GM12878 (cell line): ENCODE data around the gene RAI14. TPM values are rescaled to one million over a fixed set of nuclear protein-coding genes. Genes with fewer than 3 reads are reported as not detected.

Experiments used
- ATAC-seq: fragments of 200-7000 bp; cut with Tn5 transposase; 3 replicates; pipeline ENCODE4 v1.9.1; 2020; ENCODE audit warnings: mild to moderate bottlenecking, moderate library complexity
- BruUV-seq: library from RNA; stranded (reverse); fragments of 400-500 nt; replicated peaks from 2 replicates; lab custom pipeline; 2021; lab: Mats Ljungman, UMichigan
- CTCF ChIA-PET: fragments of 300-600 bp; sonication (Branson Sonifier 250); formaldehyde crosslinking; extraction: SDS; loops from one replicate; lab custom pipeline; 2021; ENCODE audit warnings: inconsistent platforms; lab: Yijun Ruan, JAX
- POLR2A ChIA-PET: fragments of 350-600 bp; formaldehyde crosslinking; extraction: SDS; loops from one replicate; lab custom pipeline; 2021; ENCODE audit warnings: inconsistent platforms; lab: Charles Lee
- RAD21 ChIA-PET: fragments of 300-600 bp; sonication (Branson Sonifier 250); formaldehyde crosslinking; loops from one replicate; lab custom pipeline; 2023; ENCODE audit warnings: antibody characterized with exemption; ENCODE audit not compliant: unreplicated experiment; lab: Charles Lee
- SMC1A ChIA-PET: fragments of 300-600 bp; sonication (Branson Sonifier 250); formaldehyde crosslinking; loops from one replicate; lab custom pipeline; 2023; ENCODE audit not compliant: unreplicated experiment, uncharacterized antibody; lab: Charles Lee
- DNase-seq: peaks from one replicate; pipeline ENCODE4 v3.0.0-alpha.2; 2011; ENCODE audit warnings: low read depth, low spot score
- FAIRE-seq: peaks from 3 replicates; lab custom pipeline; 2011; peaks lifted over from hg19 to GRCh38; lab: Jason Lieb, UNC
- H2AFZ ChIP-seq: 2 replicates; pipeline ENCODE4 v1.6.0; 2011; ENCODE audit warnings: low read depth, low read length, control low read depth; ENCODE audit not compliant: control insufficient read depth
- H3K27ac ChIP-seq: 2 replicates; pipeline ENCODE4 v1.5.1; 2011; ENCODE audit warnings: control low read depth; ENCODE audit not compliant: control insufficient read depth, insufficient read depth
- H3K27me3 ChIP-seq, 2 experiments: replicated peaks in 1 of 2; 2 replicates each; pipeline versions ENCODE4 v1.6.0 to v1.6.1; 2011; ENCODE audit warnings: low read length in 1 of 2; ENCODE audit not compliant: control insufficient read depth in 2 of 2, insufficient read depth in 2 of 2
- H3K36me3 ChIP-seq, 2 experiments: 2 replicates each; pipeline ENCODE4 v1.5.1; 2011; ENCODE audit warnings: low read length in 1 of 2; ENCODE audit not compliant: control insufficient read depth in 2 of 2, insufficient read depth in 2 of 2
- H3K4me1 ChIP-seq: 2 replicates; pipeline ENCODE4 v1.6.1; 2011; ENCODE audit warnings: mild to moderate bottlenecking, low read length, moderate library complexity, mixed read lengths; ENCODE audit not compliant: control insufficient read depth, insufficient read depth
- H3K4me2 ChIP-seq: 2 replicates; pipeline ENCODE4 v1.6.0; 2011; ENCODE audit warnings: control low read depth; ENCODE audit not compliant: control insufficient read depth, insufficient read depth
- H3K4me3 ChIP-seq: fragments of 200-600 bp; sonication (generic); 2 replicates; pipeline ENCODE4 v1.5.1; 2016
- H3K79me2 ChIP-seq: 2 replicates; pipeline ENCODE4 v1.6.0; 2011; ENCODE audit warnings: low read length; ENCODE audit not compliant: control insufficient read depth, insufficient read depth
- H3K9ac ChIP-seq: 2 replicates; pipeline ENCODE4 v1.8.0; 2011; ENCODE audit warnings: low read length, control low read depth, mixed read lengths; ENCODE audit not compliant: control insufficient read depth, insufficient read depth
- H3K9me3 ChIP-seq: replicated peaks from 3 replicates; pipeline ENCODE4 v1.5.1; 2011; ENCODE audit warnings: mild to moderate bottlenecking, low read length; ENCODE audit not compliant: control insufficient read depth, insufficient read depth
- H4K20me1 ChIP-seq: 2 replicates; pipeline ENCODE4 v1.6.0; 2011; ENCODE audit not compliant: control insufficient read depth, insufficient read depth
- ASH2L ChIP-seq: fragments of 300-600, 200-600 bp; sonication (generic); IDR thresholded peaks from 2 replicates; pipeline ENCODE4 v1.6.1; 2017; ENCODE audit warnings: low read depth, mild to moderate bottlenecking, borderline replicate concordance
- CEBPZ ChIP-seq: fragments of 150-350 bp; IDR thresholded peaks from 2 replicates; pipeline ENCODE4 v1.6.1; 2016; ENCODE audit warnings: low read depth, low read length
- MTA2 ChIP-seq: fragments of 450-650 bp; IDR thresholded peaks from 2 replicates; pipeline ENCODE4 v1.6.1; 2016; ENCODE audit warnings: low read depth, mild to moderate bottlenecking, moderate library complexity
- NBN ChIP-seq: fragments of 450-650 bp; IDR thresholded peaks from 2 replicates; pipeline ENCODE4 v1.6.1; 2016
- SUPT20H ChIP-seq: IDR thresholded peaks from 2 replicates; pipeline ENCODE4 v1.6.1; 2011; ENCODE audit warnings: low read depth, mild to moderate bottlenecking, low read length, moderate library complexity, borderline replicate concordance; ENCODE audit not compliant: control insufficient read depth
- YY1 ChIP-seq: IDR thresholded peaks from 2 replicates; pipeline ENCODE4 v1.6.1; 2011; ENCODE audit warnings: low read depth, mild to moderate bottlenecking, low read length
- WGBS: methylation state at CpG from one replicate; pipeline ENCODE4 v1.1.6; 2016; ENCODE audit warnings: low lambda C conversion rate; ENCODE audit not compliant: insufficient replicate concordance, insufficient coverage; ENCODE audit errors: missing lambda C conversion rate; 5-methylcytosine and 5-hydroxymethylcytosine counted together
- in situ Hi-C: fragments of 300-500 bp; cut with MboI; formaldehyde crosslinking; loops from 9 replicates; pipeline ENCODE4 v1.14.3; 2018; ENCODE audit warnings: mixed read lengths
- intact Hi-C: fragments of 100-400 bp; cut with micrococcal nuclease; formaldehyde crosslinking; loops from one replicate; pipeline ENCODE4 v1.14.2; 2022; ENCODE audit not compliant: unreplicated experiment
- polyA plus RNA-seq, 11 experiments: library from polyadenylated mRNA; depleted of rRNA in 4 of 11; unstranded in 6 of 11; stranded (reverse) in 5 of 11; fragments of >200 nt; fragmentation: Nextera tagmentation in 4 of 11; fragmentation: Illumina TruSeq in 1 of 11; extraction: Ambion mirVana in 4 of 11; extraction: Trizol in 1 of 11; gene quantifications; 1 replicate in 1 of 11; 2 replicates in 10 of 11; pipeline versions ENCODE4 v1.2.1 to v1.2.3, GENCODE V29; 2011 to 2016; ENCODE audit warnings: inconsistent platforms in 2 of 11, missing spikeins in 2 of 11, low read depth in 1 of 11
- total RNA-seq, 4 experiments: library from RNA; depleted of rRNA in 3 of 4; stranded (reverse); fragments of >200 nt in 3 of 4; fragmentation: Illumina TruSeq in 1 of 4; extraction: Trizol in 1 of 4; gene quantifications; 2 replicates each; pipeline versions ENCODE4 v1.2.1 to v1.2.3, GENCODE V29; 2013 to 2021

Gene RAI14
- total and polyA plus RNA-seq, 10 of the 15 experiments (the other 5 are each of a cell fraction or from before 2014, with no cell fraction given) = 0.18 to 4.6 (median 1.9) TPM

- Histone ChIP-seq H3K9me3 (no peaks in the 10 kb centered on the region), H3K4me2 (no peak overlapping the region), H2AFZ (no peak overlapping the region), H3K79me2 (no peaks in the 10 kb centered on the region), H4K20me1 (no peaks in the 10 kb centered on the region), H3K4me1 (no peaks in the 10 kb centered on the region), H3K4me3 (no peak overlapping the region), H3K9ac (no peak overlapping the region), H3K27me3 (no peaks in the 10 kb centered on the region), H3K36me3 (no peaks in the 10 kb centered on the region), H3K27ac (no peak overlapping the region)
- in situ Hi-C loops (no loop called here), intact Hi-C loops (no loop called here)
- no peak for DNase-seq
- no peak for ATAC-seq
- ChIA-PET SMC1A (no interaction called here), POLR2A (no interaction called here), RAD21 (no interaction called here), CTCF (no interaction called here)
- whole genome bisulfite sequencing = 66% methylated on average over 6 of the region's 6 CpGs
- TF ChIP-seq MTA2 (no peak), SUPT20H (no peak), ASH2L (no peak), NBN (no peak), CEBPZ (no peak), YY1 (no peak)
- no peak for FAIRE-seq
- BruUV-seq = no TSS peak
These were observed 93.3 kb downstream of the RAI14 start for GRCh38 chr5:34749431-34749873.
